GM23338 (cell line): ENCODE data around the gene MIAT. TPM values are rescaled to one million over a fixed set of nuclear protein-coding genes. Genes with fewer than 3 reads are reported as not detected.

Experiments used
- ATAC-seq: fragments of 200-7000 bp; cut with Tn5 transposase; 3 replicates; pipeline ENCODE4 v1.9.1; 2020
- DNase-seq: peaks from one replicate; pipeline ENCODE4 v3.0.0-alpha.2; 2015; ENCODE audit warnings: low spot score
- H2AFZ ChIP-seq: fragments of 200-600 bp; sonication (generic); 2 replicates; pipeline ENCODE4 v1.8.0; 2016; ENCODE audit warnings: antibody characterized with exemption, mild to moderate bottlenecking, moderate library complexity
- H3F3A ChIP-seq: fragments of 200-600 bp; sonication (generic); replicated peaks from 2 replicates; pipeline ENCODE4 v1.8.0; 2017; ENCODE audit warnings: antibody characterized with exemption, mixed run types, low read depth
- H3K27ac ChIP-seq: fragments of 200-600 bp; sonication (generic); 2 replicates; pipeline ENCODE4 v1.6.1; 2016; ENCODE audit warnings: low read depth
- H3K27me3 ChIP-seq: fragments of 200-600 bp; sonication (generic); 2 replicates; pipeline ENCODE4 v1.8.0; 2016; ENCODE audit warnings: mild to moderate bottlenecking, mixed run types, moderate library complexity; ENCODE audit not compliant: insufficient read depth
- H3K36me3 ChIP-seq: fragments of 200-600 bp; sonication (generic); 2 replicates; pipeline ENCODE4 v1.8.0; 2016; ENCODE audit warnings: mild to moderate bottlenecking; ENCODE audit not compliant: insufficient read depth
- H3K4me1 ChIP-seq: fragments of 200-600 bp; sonication (generic); 2 replicates; pipeline ENCODE4 v1.8.0; 2016; ENCODE audit warnings: mild to moderate bottlenecking, moderate library complexity; ENCODE audit not compliant: insufficient read depth
- H3K4me2 ChIP-seq: fragments of 200-600 bp; sonication (generic); 2 replicates; pipeline ENCODE4 v1.7.1; 2017; ENCODE audit warnings: mixed run types
- H3K4me3 ChIP-seq: fragments of 200-600 bp; sonication (generic); 2 replicates; pipeline ENCODE4 v1.6.1; 2016; ENCODE audit warnings: mixed run types
- H3K79me2 ChIP-seq: fragments of 200-600 bp; sonication (generic); replicated peaks from 2 replicates; pipeline ENCODE4 v1.8.0; 2017; ENCODE audit warnings: mild to moderate bottlenecking; ENCODE audit not compliant: insufficient read depth
- H3K9me2 ChIP-seq: fragments of 200-600 bp; sonication (generic); 2 replicates; pipeline ENCODE4 v1.8.0; 2017; ENCODE audit not compliant: insufficient read depth
- H4K20me1 ChIP-seq: fragments of 200-600 bp; sonication (generic); replicated peaks from 2 replicates; pipeline ENCODE4 v1.8.0; 2017; ENCODE audit warnings: mild to moderate bottlenecking; ENCODE audit not compliant: insufficient read depth
- H3K27ac Mint-ChIP-seq: 2 replicates; pipeline ENCODE4 v1.8.0; 2020; ENCODE audit warnings: inconsistent platforms, mild to moderate bottlenecking, moderate library complexity, mixed read lengths
- H3K27me3 Mint-ChIP-seq: 3 replicates; pipeline ENCODE4 v1.8.0; 2022; ENCODE audit warnings: low read depth, mild to moderate bottlenecking, moderate library complexity, mixed read lengths, inconsistent platforms; ENCODE audit not compliant: insufficient read depth, poor library complexity
- H3K36me3 Mint-ChIP-seq: 3 replicates; pipeline ENCODE4 v1.8.0; 2021; ENCODE audit warnings: low read depth, mild to moderate bottlenecking, inconsistent platforms, moderate library complexity, mixed read lengths
- H3K4me1 Mint-ChIP-seq: 3 replicates; pipeline ENCODE4 v1.8.0; 2020; ENCODE audit warnings: mild to moderate bottlenecking, inconsistent platforms, mixed read lengths
- H3K4me3 Mint-ChIP-seq: 3 replicates; pipeline ENCODE4 v1.8.0; 2021; ENCODE audit warnings: moderate library complexity, mild to moderate bottlenecking, inconsistent platforms, mixed read lengths
- H3K9me3 Mint-ChIP-seq: 3 replicates; pipeline ENCODE4 v1.8.0; 2020; ENCODE audit warnings: moderate library complexity, mild to moderate bottlenecking, inconsistent platforms, mixed read lengths
- EZH2 ChIP-seq: fragments of 200-600 bp; sonication (generic); IDR thresholded peaks from one replicate; pipeline ENCODE4 v1.8.0; 2017; ENCODE audit warnings: antibody characterized with exemption, mild to moderate bottlenecking, low read depth; ENCODE audit not compliant: unreplicated experiment
- JUNB ChIP-seq: IDR thresholded peaks from one replicate; pipeline ENCODE4 v1.6.1; 2016; ENCODE audit warnings: antibody characterized with exemption; ENCODE audit not compliant: unreplicated experiment
- POLR2AphosphoS5 ChIP-seq: IDR thresholded peaks from 2 replicates; pipeline ENCODE4 v1.6.1; 2016; ENCODE audit warnings: antibody characterized with exemption, low read depth
- ZNF114 ChIP-seq: fragments of 250-450 bp; sonication (Bioruptor Pico); IDR thresholded peaks from 2 replicates; pipeline ENCODE4 v1.5.0; 2020; ENCODE audit warnings: mild to moderate bottlenecking, moderate library complexity
- ZNF331 ChIP-seq: fragments of 250-450 bp; sonication (Bioruptor Pico); IDR thresholded peaks from 2 replicates; pipeline ENCODE4 v1.5.0; 2020; ENCODE audit warnings: low read depth, mild to moderate bottlenecking, moderate library complexity
- long read RNA-seq: library from polyadenylated mRNA; unstranded; transcript quantifications from one replicate; pipeline ENCODE4 v2.0.0, GENCODE V29; 2020; ENCODE audit not compliant: unreplicated experiment
- polyA plus RNA-seq: library from polyadenylated mRNA; unstranded; fragments of >200 nt; fragmentation: Nextera tagmentation; extraction: Ambion mirVana; gene quantifications from 2 replicates; pipeline ENCODE4 v1.2.1, GENCODE V29; 2016
- total RNA-seq: library from RNA; depleted of rRNA; stranded (reverse); fragments of >200 nt; shearing (Covaris generic); gene quantifications from 2 replicates; pipeline ENCODE4 v1.2.3, GENCODE V29; 2014; rRNA removed
- TF ChIP-seq, protein P1 (sequence below): IDR thresholded peaks from 2 replicates; pipeline ENCODE4 v1.6.1; 2016; ENCODE audit warnings: antibody characterized with exemption
- TF ChIP-seq, protein P2 (sequence below): IDR thresholded peaks from one replicate; pipeline ENCODE4 v1.6.1; 2018; ENCODE audit warnings: antibody characterized with exemption; ENCODE audit not compliant: unreplicated experiment
- TF ChIP-seq, protein P3 (sequence below): fragments of 250-450 bp; sonication (Bioruptor Pico); IDR thresholded peaks from 2 replicates; pipeline ENCODE4 v1.5.0; 2020; ENCODE audit warnings: mild to moderate bottlenecking, moderate library complexity

Gene MIAT
- total RNA-seq (51.4 and 63.6 TPM in 2 replicates), polyA plus RNA-seq (8.2 and 10.0 TPM in 2 replicates)
- long read RNA-seq, full-length matches to known transcripts, result 1 of 6 reads
- long read RNA-seq, partial matches to known transcripts, result 4 of 6 reads
- long read RNA-seq, other reads (novel, unspliced or antisense), result 1 of 6 reads

GRCh38 chr22:26656891-26657851, at the start of gene MIAT:
Gene MIAT, plus strand, starts transcription at chr22:26657588.
- DNase-seq (peak; percentile 90), ATAC-seq (peak; percentile 66)
- Histone ChIP-seq H3K4me1 (peaks cover 22% of the 10 kb centered on the region), H2AFZ (peak within 1 kb of the TSS; percentile 90), H3K4me3 (peak within 1 kb of the TSS; percentile 99), H3K36me3 (no peaks in the 10 kb centered on the region), H3K79me2 (peaks cover 36% of the 10 kb centered on the region), H3K27me3 (peaks cover 12% of the 10 kb centered on the region), H3K27ac (peak within 1 kb of the TSS; percentile 33), H3K4me2 (peak within 1 kb of the TSS; percentile 99), H3K9me2 (no peaks in the 10 kb centered on the region), H4K20me1 (0 out of 2 replicates have a peak, but pooled peaks cover 1% of the 10 kb centered on the region), H3F3A (peaks cover 5% of the 10 kb centered on the region; the same call in 1 of the 2 replicates)
- Mint-ChIP-seq H3K9me3 (no peaks in the 10 kb centered on the region), H3K4me1 (peaks cover 29% of the 10 kb centered on the region), H3K4me3 (peak within 1 kb of the TSS; percentile 90), H3K27me3 (peaks cover 5% of the 10 kb centered on the region), H3K27ac (peak within 1 kb of the TSS; percentile 40; the same call in 1 of the 2 replicates), H3K36me3 (peaks cover 7% of the 10 kb centered on the region)
- TF ChIP-seq POLR2AphosphoS5 (peak; percentile 38; the same call in 1 of the 2 replicates), EZH2 (no peak), ZNF114 (CRISPR knock-in tag) (no peak), JUNB (no peak), ZNF331 (CRISPR knock-in tag) (no peak)
- TF ChIP-seq, protein P1, sequence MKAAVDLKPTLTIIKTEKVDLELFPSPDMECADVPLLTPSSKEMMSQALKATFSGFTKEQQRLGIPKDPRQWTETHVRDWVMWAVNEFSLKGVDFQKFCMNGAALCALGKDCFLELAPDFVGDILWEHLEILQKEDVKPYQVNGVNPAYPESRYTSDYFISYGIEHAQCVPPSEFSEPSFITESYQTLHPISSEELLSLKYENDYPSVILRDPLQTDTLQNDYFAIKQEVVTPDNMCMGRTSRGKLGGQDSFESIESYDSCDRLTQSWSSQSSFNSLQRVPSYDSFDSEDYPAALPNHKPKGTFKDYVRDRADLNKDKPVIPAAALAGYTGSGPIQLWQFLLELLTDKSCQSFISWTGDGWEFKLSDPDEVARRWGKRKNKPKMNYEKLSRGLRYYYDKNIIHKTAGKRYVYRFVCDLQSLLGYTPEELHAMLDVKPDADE, result no peak
- TF ChIP-seq, protein P2, sequence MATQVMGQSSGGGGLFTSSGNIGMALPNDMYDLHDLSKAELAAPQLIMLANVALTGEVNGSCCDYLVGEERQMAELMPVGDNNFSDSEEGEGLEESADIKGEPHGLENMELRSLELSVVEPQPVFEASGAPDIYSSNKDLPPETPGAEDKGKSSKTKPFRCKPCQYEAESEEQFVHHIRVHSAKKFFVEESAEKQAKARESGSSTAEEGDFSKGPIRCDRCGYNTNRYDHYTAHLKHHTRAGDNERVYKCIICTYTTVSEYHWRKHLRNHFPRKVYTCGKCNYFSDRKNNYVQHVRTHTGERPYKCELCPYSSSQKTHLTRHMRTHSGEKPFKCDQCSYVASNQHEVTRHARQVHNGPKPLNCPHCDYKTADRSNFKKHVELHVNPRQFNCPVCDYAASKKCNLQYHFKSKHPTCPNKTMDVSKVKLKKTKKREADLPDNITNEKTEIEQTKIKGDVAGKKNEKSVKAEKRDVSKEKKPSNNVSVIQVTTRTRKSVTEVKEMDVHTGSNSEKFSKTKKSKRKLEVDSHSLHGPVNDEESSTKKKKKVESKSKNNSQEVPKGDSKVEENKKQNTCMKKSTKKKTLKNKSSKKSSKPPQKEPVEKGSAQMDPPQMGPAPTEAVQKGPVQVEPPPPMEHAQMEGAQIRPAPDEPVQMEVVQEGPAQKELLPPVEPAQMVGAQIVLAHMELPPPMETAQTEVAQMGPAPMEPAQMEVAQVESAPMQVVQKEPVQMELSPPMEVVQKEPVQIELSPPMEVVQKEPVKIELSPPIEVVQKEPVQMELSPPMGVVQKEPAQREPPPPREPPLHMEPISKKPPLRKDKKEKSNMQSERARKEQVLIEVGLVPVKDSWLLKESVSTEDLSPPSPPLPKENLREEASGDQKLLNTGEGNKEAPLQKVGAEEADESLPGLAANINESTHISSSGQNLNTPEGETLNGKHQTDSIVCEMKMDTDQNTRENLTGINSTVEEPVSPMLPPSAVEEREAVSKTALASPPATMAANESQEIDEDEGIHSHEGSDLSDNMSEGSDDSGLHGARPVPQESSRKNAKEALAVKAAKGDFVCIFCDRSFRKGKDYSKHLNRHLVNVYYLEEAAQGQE, result no peak
- TF ChIP-seq, protein P3, sequence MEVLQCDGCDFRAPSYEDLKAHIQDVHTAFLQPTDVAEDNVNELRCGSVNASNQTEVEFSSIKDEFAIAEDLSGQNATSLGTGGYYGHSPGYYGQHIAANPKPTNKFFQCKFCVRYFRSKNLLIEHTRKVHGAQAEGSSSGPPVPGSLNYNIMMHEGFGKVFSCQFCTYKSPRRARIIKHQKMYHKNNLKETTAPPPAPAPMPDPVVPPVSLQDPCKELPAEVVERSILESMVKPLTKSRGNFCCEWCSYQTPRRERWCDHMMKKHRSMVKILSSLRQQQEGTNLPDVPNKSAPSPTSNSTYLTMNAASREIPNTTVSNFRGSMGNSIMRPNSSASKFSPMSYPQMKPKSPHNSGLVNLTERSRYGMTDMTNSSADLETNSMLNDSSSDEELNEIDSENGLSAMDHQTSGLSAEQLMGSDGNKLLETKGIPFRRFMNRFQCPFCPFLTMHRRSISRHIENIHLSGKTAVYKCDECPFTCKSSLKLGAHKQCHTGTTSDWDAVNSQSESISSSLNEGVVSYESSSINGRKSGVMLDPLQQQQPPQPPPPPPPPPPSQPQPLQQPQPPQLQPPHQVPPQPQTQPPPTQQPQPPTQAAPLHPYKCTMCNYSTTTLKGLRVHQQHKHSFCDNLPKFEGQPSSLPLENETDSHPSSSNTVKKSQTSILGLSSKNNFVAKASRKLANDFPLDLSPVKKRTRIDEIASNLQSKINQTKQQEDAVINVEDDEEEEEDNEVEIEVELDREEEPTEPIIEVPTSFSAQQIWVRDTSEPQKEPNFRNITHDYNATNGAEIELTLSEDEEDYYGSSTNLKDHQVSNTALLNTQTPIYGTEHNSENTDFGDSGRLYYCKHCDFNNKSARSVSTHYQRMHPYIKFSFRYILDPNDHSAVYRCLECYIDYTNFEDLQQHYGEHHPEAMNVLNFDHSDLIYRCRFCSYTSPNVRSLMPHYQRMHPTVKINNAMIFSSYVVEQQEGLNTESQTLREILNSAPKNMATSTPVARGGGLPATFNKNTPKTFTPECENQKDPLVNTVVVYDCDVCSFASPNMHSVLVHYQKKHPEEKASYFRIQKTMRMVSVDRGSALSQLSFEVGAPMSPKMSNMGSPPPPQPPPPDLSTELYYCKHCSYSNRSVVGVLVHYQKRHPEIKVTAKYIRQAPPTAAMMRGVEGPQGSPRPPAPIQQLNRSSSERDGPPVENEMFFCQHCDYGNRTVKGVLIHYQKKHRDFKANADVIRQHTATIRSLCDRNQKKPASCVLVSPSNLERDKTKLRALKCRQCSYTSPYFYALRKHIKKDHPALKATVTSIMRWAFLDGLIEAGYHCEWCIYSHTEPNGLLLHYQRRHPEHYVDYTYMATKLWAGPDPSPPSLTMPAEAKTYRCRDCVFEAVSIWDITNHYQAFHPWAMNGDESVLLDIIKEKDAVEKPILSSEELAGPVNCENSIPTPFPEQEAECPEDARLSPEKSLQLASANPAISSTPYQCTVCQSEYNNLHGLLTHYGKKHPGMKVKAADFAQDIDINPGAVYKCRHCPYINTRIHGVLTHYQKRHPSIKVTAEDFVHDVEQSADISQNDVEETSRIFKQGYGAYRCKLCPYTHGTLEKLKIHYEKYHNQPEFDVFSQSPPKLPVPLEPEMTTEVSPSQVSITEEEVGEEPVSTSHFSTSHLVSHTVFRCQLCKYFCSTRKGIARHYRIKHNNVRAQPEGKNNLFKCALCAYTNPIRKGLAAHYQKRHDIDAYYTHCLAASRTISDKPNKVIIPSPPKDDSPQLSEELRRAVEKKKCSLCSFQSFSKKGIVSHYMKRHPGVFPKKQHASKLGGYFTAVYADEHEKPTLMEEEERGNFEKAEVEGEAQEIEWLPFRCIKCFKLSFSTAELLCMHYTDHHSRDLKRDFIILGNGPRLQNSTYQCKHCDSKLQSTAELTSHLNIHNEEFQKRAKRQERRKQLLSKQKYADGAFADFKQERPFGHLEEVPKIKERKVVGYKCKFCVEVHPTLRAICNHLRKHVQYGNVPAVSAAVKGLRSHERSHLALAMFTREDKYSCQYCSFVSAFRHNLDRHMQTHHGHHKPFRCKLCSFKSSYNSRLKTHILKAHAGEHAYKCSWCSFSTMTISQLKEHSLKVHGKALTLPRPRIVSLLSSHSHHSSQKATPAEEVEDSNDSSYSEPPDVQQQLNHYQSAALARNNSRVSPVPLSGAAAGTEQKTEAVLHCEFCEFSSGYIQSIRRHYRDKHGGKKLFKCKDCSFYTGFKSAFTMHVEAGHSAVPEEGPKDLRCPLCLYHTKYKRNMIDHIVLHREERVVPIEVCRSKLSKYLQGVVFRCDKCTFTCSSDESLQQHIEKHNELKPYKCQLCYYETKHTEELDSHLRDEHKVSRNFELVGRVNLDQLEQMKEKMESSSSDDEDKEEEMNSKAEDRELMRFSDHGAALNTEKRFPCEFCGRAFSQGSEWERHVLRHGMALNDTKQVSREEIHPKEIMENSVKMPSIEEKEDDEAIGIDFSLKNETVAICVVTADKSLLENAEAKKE (CRISPR knock-in tag), result no peak
